CD4-positive, alpha-beta memory T cell (primary cell): ENCODE measurements around the gene CBLL1. TPM values are rescaled to one million over a fixed set of nuclear protein-coding genes. Genes with fewer than 3 reads are reported as not detected.

Experiments used
- CTCF ChIA-PET: fragments of 350-600 bp; sonication (Branson Sonifier 250); formaldehyde crosslinking; loops from one replicate; lab custom pipeline; 2021; ENCODE audit warnings: inconsistent platforms; ENCODE audit not compliant: partially characterized antibody; lab: Charles Lee
- POLR2A ChIA-PET: fragments of 350-600 bp; sonication (Branson Sonifier 250); formaldehyde crosslinking; loops from one replicate; lab custom pipeline; 2021; ENCODE audit not compliant: partially characterized antibody; lab: Charles Lee
- DNase-seq, 5 donors: peaks; one replicate each; pipeline versions ENCODE4 v3.0.0 to v3.0.0-alpha.2; 2020 to 2022; ENCODE audit warnings: mixed read lengths in 1 of 5
- H3K27ac ChIP-seq: one replicate; pipeline ENCODE4 v1.7.0; 2013; ENCODE audit warnings: low read depth, low read length
- H3K27me3 ChIP-seq: 2 replicates; pipeline ENCODE4 v1.7.0; 2013; ENCODE audit warnings: mild to moderate bottlenecking, low read length, moderate library complexity; ENCODE audit not compliant: insufficient read depth
- H3K36me3 ChIP-seq: 2 replicates; pipeline ENCODE4 v1.7.0; 2013; ENCODE audit warnings: mild to moderate bottlenecking, low read length, moderate library complexity; ENCODE audit not compliant: insufficient read depth
- H3K4me1 ChIP-seq: 2 replicates; pipeline ENCODE4 v1.7.0; 2013; ENCODE audit warnings: mild to moderate bottlenecking, low read length, moderate library complexity; ENCODE audit not compliant: insufficient read depth
- H3K4me3 ChIP-seq, 2 donors: one replicate each; pipeline ENCODE4 v1.7.0; 2013; ENCODE audit warnings: low read length in 2 of 2, mild to moderate bottlenecking in 1 of 2
- H3K9me3 ChIP-seq, 2 donors: one replicate each; pipeline ENCODE4 v1.7.0; 2013; ENCODE audit warnings: low read length in 2 of 2, control low read depth in 1 of 2; ENCODE audit not compliant: control insufficient read depth in 1 of 2
- H3K27ac Mint-ChIP-seq, 7 donors: one replicate each; pipeline ENCODE4 v1.8.0; 2020 to 2021; ENCODE audit warnings: mixed read lengths in 7 of 7, mild to moderate bottlenecking in 6 of 7, inconsistent platforms in 3 of 7, moderate library complexity in 3 of 7
- H3K27me3 Mint-ChIP-seq, 2 donors: one replicate each; pipeline ENCODE4 v1.8.0; 2020 to 2021; ENCODE audit warnings: mixed read lengths in 2 of 2
- H3K36me3 Mint-ChIP-seq, 2 donors: one replicate each; pipeline ENCODE4 v1.8.0; 2020 to 2021; ENCODE audit warnings: mixed read lengths in 2 of 2, inconsistent platforms in 1 of 2, mild to moderate bottlenecking in 1 of 2
- H3K4me1 Mint-ChIP-seq, 4 donors: one replicate each; pipeline ENCODE4 v1.8.0; 2020 to 2021; ENCODE audit warnings: mixed read lengths in 4 of 4, mild to moderate bottlenecking in 1 of 4
- H3K4me3 Mint-ChIP-seq, 8 donors: one replicate each; pipeline ENCODE4 v1.8.0; 2020 to 2021; ENCODE audit warnings: mixed read lengths in 8 of 8, mild to moderate bottlenecking in 7 of 8, moderate library complexity in 6 of 8, inconsistent platforms in 3 of 8
- H3K9me3 Mint-ChIP-seq, 8 donors: one replicate each; pipeline ENCODE4 v1.8.0; 2020 to 2021; ENCODE audit warnings: mixed read lengths in 8 of 8, mild to moderate bottlenecking in 5 of 8, inconsistent platforms in 3 of 8, moderate library complexity in 1 of 8
- intact Hi-C: fragments of 100-400 bp; cut with micrococcal nuclease; formaldehyde crosslinking; loops from one replicate; pipeline ENCODE4 v1.15.1; 2023
- polyA plus RNA-seq, 2 donors: library from polyadenylated mRNA; unstranded; fragments of 300-500 nt; fragmentation: Illumina TruSeq; gene quantifications; one replicate each; pipeline ENCODE4 v1.2.3, GENCODE V29; 2021
- total RNA-seq, 2 experiments: library from RNA; stranded (reverse); gene quantifications; one replicate each; pipeline ENCODE4 v1.2.3, GENCODE V29; 2021

The CBLL1 gene
- total and polyA plus RNA-seq, 4 experiments from 2014 or later, result 68.9 to 200 (median 81.0) TPM

DNA sequence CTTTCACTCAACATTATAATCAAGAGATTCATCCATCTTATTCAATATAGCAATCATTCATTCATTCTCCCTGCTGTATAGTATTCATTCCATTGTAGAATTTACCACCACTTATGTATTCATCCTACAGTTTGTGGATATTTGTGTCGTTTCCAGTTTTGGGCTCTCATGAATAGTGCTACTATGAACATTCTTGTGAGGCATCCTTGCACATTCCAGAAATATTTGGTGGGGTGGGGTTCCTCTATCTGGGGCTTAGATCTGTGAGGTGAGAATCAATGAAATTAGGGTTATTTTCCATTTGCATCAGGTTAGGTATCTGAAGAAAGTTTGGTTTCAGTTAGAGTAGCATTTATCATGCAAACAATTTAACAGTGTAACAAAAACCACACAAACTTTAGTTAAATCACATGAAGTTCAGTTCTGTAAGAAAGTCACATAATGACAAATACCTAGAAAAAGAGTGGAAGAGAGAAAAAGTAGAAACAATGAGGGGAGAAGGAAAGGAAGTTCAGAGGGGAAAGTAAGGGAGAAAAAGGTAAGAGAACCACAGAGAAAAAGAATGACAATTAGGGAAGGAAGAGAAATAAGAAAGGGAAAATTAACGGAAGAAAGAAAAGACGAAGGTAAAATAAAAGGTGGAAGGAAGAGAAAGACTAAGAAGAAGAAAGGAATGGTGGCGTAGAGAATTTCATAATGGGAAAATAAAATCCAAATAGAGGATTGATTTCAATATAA is 25.3 kb upstream of the CBLL1 start:
- H3K4me3 ChIP-seq, result no peak overlapping the region
- no peaks in the 10 kb centered on the region for H3K27me3 ChIP-seq
- intact Hi-C loops, result no loop called here
- no peak overlapping the region for H3K27ac Mint-ChIP-seq
- peaks cover 0 to 3% of the 10 kb centered on the region in 2 donors for H3K27me3 Mint-ChIP-seq
- no peaks in the 10 kb centered on the region for H3K9me3 Mint-ChIP-seq
- ChIA-PET POLR2A (no interaction called here), CTCF (interaction anchor here (1.3 to 1.8 kb wide), 4 partner anchors 9 to 255 kb away, joined by 3 to 7 read pairs (median 4); no protein-coding TSS in a partner anchor)
- no peak overlapping the region for H3K27ac ChIP-seq
- H3K4me1 ChIP-seq, result no peaks in the 10 kb centered on the region
- DNase-seq, result no peak
- H3K4me3 Mint-ChIP-seq, result no peak overlapping the region
- H3K4me1 Mint-ChIP-seq, result peaks cover 0 to 1% (median 0%) of the 10 kb centered on the region in 4 donors
- no peaks in the 10 kb centered on the region for H3K36me3 Mint-ChIP-seq
- H3K36me3 ChIP-seq, result no peaks in the 10 kb centered on the region
- H3K9me3 ChIP-seq, result no peaks in the 10 kb centered on the region

DNA sequence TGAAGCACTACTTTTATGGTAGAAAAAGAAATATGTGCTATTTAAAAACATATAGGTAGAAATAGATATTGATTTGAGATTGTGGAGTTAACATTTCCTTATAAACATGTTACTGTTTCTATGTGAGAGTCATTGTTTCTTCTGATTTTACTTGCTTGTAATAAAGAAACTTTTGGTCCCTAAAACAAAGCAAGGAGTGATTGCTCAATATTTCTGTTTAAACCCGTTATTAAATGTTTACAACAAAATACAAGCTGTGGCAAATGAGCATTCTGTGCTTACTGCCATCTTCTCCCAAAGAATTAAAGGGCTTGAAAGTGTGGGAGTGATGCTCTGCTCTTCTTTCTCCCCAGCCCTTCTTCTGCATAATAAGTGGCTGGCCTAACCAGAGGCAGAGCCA is 22.7 kb upstream of the CBLL1 start:
- no peaks in the 10 kb centered on the region for H3K9me3 Mint-ChIP-seq
- intact Hi-C loops, result no loop called here
- H3K36me3 Mint-ChIP-seq, result no peaks in the 10 kb centered on the region
- no peaks in the 10 kb centered on the region for H3K36me3 ChIP-seq
- no peaks in the 10 kb centered on the region for H3K4me1 ChIP-seq
- H3K27me3 ChIP-seq, result no peaks in the 10 kb centered on the region
- no peak overlapping the region for H3K4me3 Mint-ChIP-seq
- no peak overlapping the region for H3K4me3 ChIP-seq
- H3K27ac ChIP-seq, result no peak overlapping the region
- no peaks in the 10 kb centered on the region for H3K9me3 ChIP-seq
- peaks cover 0 to 3% (median 0%) of the 10 kb centered on the region in 4 donors for H3K4me1 Mint-ChIP-seq
- ChIA-PET CTCF (no interaction called here), POLR2A (no interaction called here)
- H3K27me3 Mint-ChIP-seq, result peaks cover 0 to 3% of the 10 kb centered on the region in 2 donors
- H3K27ac Mint-ChIP-seq, result no peak overlapping the region
- no peak for DNase-seq

DNA sequence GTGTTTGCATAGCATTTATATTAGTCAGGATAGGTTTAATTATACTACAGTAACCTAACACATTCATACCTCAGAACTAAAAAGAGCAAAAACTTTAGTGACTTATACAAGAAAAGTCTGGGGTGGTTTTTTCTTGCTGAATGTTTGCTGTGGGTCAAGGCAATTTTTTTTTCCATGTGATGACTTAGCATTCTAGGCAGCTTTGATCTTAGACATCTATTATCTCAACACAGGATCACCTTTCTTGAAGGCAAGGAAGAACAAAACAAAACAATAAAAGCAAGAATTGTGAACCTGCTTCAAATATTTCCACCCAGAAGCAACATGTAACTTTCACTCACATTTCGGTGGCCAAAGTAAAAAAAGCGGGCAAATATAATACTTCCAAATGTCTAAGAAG is 20.7 kb upstream of the CBLL1 start:
- Histone ChIP-seq H3K4me3 (no peak overlapping the region), H3K27ac (no peak overlapping the region), H3K4me1 (no peaks in the 10 kb centered on the region), H3K36me3 (no peaks in the 10 kb centered on the region), H3K9me3 (no peaks in the 10 kb centered on the region), H3K27me3 (no peaks in the 10 kb centered on the region)
- DNase-seq, result no peak
- no peaks in the 10 kb centered on the region for H3K36me3 Mint-ChIP-seq
- ChIA-PET POLR2A (no interaction called here), CTCF (interaction anchor here (0.9 to 7.4 kb wide), 7 partner anchors 10 to 575 kb away, joined by 3 to 51 read pairs (median 5); no protein-coding TSS in a partner anchor)
- H3K27ac Mint-ChIP-seq, result no peak overlapping the region
- peaks cover 3% of the 10 kb centered on the region in 2 donors for H3K27me3 Mint-ChIP-seq
- no peaks in the 10 kb centered on the region for H3K9me3 Mint-ChIP-seq
- no peak overlapping the region for H3K4me3 Mint-ChIP-seq
- intact Hi-C loops, result no loop called here
- H3K4me1 Mint-ChIP-seq, result peaks cover 0 to 3% (median 0%) of the 10 kb centered on the region in 4 donors

DNA sequence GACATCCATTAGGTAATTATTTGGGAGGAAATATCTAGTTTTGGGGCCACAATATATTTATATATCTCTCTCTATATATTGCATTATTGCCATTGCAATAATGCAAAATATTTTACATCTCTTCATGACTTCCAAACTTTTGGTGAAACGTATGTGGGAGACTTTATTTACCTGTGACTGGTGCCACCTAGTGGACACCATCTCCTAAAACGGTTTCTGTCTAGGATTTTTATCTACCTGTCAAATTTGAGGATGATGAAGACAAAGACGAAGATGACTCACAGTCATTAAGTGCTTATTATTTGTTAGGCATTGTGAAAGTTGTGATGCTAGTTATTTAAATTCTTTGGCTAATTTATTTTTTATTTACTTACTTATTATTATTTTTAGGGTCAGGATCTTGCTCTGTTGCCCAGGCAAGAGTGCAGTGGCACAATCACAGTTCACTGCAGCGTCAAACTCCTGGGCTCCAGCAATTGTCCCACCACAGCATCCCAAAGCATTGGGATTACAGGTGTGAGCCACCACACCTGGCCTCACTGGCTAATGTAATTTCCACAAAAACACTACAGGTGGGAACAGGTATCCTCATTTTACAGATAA is 18.7 kb upstream of the CBLL1 start:
- Mint-ChIP-seq H3K9me3 (no peaks in the 10 kb centered on the region), H3K27ac (no peak overlapping the region), H3K4me3 (no peak overlapping the region), H3K4me1 (peaks cover 0 to 3% (median 0%) of the 10 kb centered on the region in 4 donors), H3K36me3 (no peaks in the 10 kb centered on the region), H3K27me3 (peaks cover 0 to 3% of the 10 kb centered on the region in 2 donors)
- intact Hi-C loops, result loop anchor here (1.0 to 5.0 kb wide), 5 partner anchors 149 to 932 kb away; no protein-coding TSS in a partner anchor
- no peaks in the 10 kb centered on the region for H3K9me3 ChIP-seq
- POLR2A ChIA-PET, result interaction anchor here (0.8 to 2.2 kb wide), 2 partner anchors 18 to 150 kb away, joined by 3 to 10 read pairs; partner anchors contain the start of gene CBLL1
- no peaks in the 10 kb centered on the region for H3K27me3 ChIP-seq
- H3K4me1 ChIP-seq, result no peaks in the 10 kb centered on the region
- no peak overlapping the region for H3K4me3 ChIP-seq
- no peak overlapping the region for H3K27ac ChIP-seq
- no peaks in the 10 kb centered on the region for H3K36me3 ChIP-seq
- CTCF ChIA-PET, result interaction anchor here (0.7 to 7.4 kb wide), 18 partner anchors 10 to 591 kb away, joined by 3 to 51 read pairs (median 4); partner anchors contain the start of genes CBLL1, COG5 and DUS4L
- DNase-seq, result peak; percentile 41 to 54 (median 48)

DNA sequence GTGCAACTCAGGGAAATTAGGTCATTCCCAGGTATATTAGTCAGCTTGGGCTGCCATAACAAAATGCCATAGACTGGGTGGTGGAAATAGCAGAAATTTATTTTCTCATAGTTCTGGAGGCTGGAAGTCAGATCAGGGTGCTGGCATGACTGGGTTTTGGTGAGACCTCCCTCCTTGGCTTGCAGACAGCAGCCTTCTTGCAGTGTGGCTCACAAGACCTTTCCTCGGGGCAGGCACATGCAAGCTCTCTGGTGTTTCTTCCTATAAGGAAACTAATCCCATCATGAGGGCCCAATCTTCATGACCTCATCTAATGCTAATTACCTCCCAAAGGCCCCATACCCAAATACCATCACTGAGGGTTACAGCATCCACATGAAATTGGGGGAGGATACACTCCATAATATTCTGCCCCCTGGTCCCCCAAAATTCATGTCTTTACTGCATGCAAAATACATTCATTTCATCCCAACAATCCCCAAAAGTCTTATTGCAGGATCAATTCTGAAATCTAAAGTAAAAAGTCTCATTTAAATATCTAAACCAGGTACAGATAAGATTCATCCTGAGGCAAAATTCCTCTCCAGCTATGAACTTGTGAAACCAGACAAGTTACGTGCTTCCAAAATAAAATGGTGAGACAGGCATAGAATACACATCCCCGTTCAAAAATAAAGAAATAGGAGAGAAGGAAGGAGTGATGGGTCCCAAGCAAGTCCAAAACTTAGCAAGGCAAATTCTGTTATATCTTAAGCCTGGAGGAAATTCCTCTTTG is 17.4 kb upstream of the CBLL1 start:
- no peak overlapping the region for H3K27ac ChIP-seq
- no peak for DNase-seq
- intact Hi-C loops, result loop anchor here (5.0 kb wide), 1 partner anchor 354 kb away; no protein-coding TSS in a partner anchor
- peaks cover 0 to 3% of the 10 kb centered on the region in 2 donors for H3K27me3 Mint-ChIP-seq
- H3K9me3 ChIP-seq, result no peaks in the 10 kb centered on the region
- H3K4me3 Mint-ChIP-seq, result no peak overlapping the region
- POLR2A ChIA-PET, result interaction anchor here (2.2 kb wide), 1 partner anchor 17 kb away, joined by 10 read pairs; the partner anchor contains the start of gene CBLL1
- no peak overlapping the region for H3K27ac Mint-ChIP-seq
- no peaks in the 10 kb centered on the region for H3K27me3 ChIP-seq
- H3K36me3 ChIP-seq, result no peaks in the 10 kb centered on the region
- H3K36me3 Mint-ChIP-seq, result no peaks in the 10 kb centered on the region
- no peaks in the 10 kb centered on the region for H3K9me3 Mint-ChIP-seq
- H3K4me1 Mint-ChIP-seq, result peaks cover 0 to 3% (median 0%) of the 10 kb centered on the region in 4 donors
- no peaks in the 10 kb centered on the region for H3K4me1 ChIP-seq
- CTCF ChIA-PET, result interaction anchor here (0.9 to 7.4 kb wide), 11 partner anchors 14 to 592 kb away, joined by 3 to 51 read pairs (median 4); partner anchors contain the start of genes COG5 and DUS4L
- H3K4me3 ChIP-seq, result no peak overlapping the region

DNA sequence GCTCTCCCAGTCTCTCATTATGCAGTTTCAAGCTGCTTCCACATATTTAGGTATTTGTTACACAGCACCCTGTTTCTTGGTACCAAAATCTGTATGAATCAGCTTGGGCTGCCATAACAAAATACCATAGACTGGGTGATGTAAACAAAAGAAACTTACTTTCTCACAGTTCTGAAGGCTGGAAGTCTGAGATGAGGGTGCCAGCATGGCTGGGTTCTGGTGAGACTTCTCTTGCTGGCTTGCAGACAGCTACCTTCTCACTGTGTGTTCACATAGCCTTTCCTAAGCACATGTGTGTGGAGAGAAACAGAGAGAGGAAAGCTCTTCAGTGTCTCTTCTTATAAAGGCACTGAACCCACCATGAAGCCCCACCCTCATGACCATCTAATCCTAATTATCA is 15.7 kb upstream of the CBLL1 start:
- peaks cover 0 to 2% (median 0%) of the 10 kb centered on the region in 8 donors for H3K9me3 Mint-ChIP-seq
- Histone ChIP-seq H3K27ac (no peak overlapping the region), H3K9me3 (no peaks in the 10 kb centered on the region), H3K36me3 (no peaks in the 10 kb centered on the region), H3K27me3 (no peaks in the 10 kb centered on the region), H3K4me3 (no peak overlapping the region), H3K4me1 (no peaks in the 10 kb centered on the region)
- no peak overlapping the region for H3K27ac Mint-ChIP-seq
- no peak overlapping the region for H3K4me3 Mint-ChIP-seq
- H3K27me3 Mint-ChIP-seq, result peaks cover 0 to 3% of the 10 kb centered on the region in 2 donors
- ChIA-PET CTCF (interaction anchor here (0.8 to 7.4 kb wide), 9 partner anchors 9 to 265 kb away, joined by 3 to 51 read pairs (median 7); partner anchors contain the start of gene CBLL1), POLR2A (interaction anchor here (1.3 kb wide), 1 partner anchor 14 kb away, joined by 3 read pairs; no protein-coding TSS in a partner anchor)
- DNase-seq, result no peak
- H3K4me1 Mint-ChIP-seq, result peaks cover 0 to 2% (median 0%) of the 10 kb centered on the region in 4 donors
- no peaks in the 10 kb centered on the region for H3K36me3 Mint-ChIP-seq
- intact Hi-C loops, result loop anchor here (5.0 kb wide), 1 partner anchor 356 kb away; no protein-coding TSS in a partner anchor
